ENCODE data around the gene DMD. TPM values are rescaled to one million over a fixed set of nuclear protein-coding genes. Genes with fewer than 3 reads are reported as not detected.

The DMD gene
- polyA plus RNA-seq, 3 donors, result 0.23 TPM; not detected in 2

DNA sequence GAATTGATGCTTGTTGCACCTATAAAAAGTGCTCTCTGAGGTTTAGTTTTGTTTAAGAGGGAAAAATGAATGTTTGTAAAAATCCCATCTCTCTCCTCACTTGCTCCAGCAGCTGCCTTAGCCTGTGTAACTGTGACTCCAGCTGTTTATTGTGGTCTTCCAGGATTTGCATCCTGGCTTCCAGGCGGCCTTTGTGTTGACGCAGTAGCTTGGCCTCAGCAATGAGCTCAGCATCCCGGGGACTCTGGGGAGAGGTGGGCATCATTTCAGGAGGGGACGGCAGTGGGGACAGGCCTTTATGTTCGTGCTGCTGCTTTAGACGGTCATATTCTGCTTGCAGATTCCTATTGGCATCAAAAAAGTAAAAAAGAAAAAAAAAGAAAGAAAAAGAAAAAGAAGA, 2064.2 kb downstream of the DMD start:
- Mint-ChIP-seq H3K27me3 (ENCODE audit: low read depth in 3 of 3) (peaks cover 0 to 5% (median 0%) of the 10 kb centered on the region in 3 donors), H3K27ac (no peak overlapping the region), H3K4me1 (no peaks in the 10 kb centered on the region), H3K36me3 (no peaks in the 10 kb centered on the region), H3K9me3 (peaks cover 0 to 2% (median 0%) of the 10 kb centered on the region in 7 donors), H3K4me3 (no peak overlapping the region)
- no CpG with 5 or more reads among the region's 6 CpGs for WGBS (ENCODE audit: insufficient coverage)
- H3K4me1 ChIP-seq (ENCODE audit: control insufficient read depth in 1 of 2, insufficient read depth in 2 of 2, low read length in 2 of 2), result no peaks in the 10 kb centered on the region
- TF ChIP-seq, protein P1, sequence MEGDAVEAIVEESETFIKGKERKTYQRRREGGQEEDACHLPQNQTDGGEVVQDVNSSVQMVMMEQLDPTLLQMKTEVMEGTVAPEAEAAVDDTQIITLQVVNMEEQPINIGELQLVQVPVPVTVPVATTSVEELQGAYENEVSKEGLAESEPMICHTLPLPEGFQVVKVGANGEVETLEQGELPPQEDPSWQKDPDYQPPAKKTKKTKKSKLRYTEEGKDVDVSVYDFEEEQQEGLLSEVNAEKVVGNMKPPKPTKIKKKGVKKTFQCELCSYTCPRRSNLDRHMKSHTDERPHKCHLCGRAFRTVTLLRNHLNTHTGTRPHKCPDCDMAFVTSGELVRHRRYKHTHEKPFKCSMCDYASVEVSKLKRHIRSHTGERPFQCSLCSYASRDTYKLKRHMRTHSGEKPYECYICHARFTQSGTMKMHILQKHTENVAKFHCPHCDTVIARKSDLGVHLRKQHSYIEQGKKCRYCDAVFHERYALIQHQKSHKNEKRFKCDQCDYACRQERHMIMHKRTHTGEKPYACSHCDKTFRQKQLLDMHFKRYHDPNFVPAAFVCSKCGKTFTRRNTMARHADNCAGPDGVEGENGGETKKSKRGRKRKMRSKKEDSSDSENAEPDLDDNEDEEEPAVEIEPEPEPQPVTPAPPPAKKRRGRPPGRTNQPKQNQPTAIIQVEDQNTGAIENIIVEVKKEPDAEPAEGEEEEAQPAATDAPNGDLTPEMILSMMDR (IDR thresholded peaks at IDR 0.05), result no peak
- H3K9me3 ChIP-seq (replicated peaks in 1 of 2; ENCODE audit: control insufficient read depth in 1 of 2, insufficient read depth in 1 of 2, low read length in 2 of 2), result no peaks in the 10 kb centered on the region
- H2AFZ ChIP-seq (ENCODE audit: insufficient read depth, low read depth, low read length, poor library complexity, severe bottlenecking), result no peak overlapping the region
- DNase-seq, result no peak
- no peaks in the 10 kb centered on the region for H4K20me1 ChIP-seq (ENCODE audit: insufficient read depth, low read length)
- no peaks in the 10 kb centered on the region for H3K36me3 ChIP-seq (replicated peaks in 1 of 2; ENCODE audit: control insufficient read depth in 1 of 2, insufficient read depth in 2 of 2, low read length in 2 of 2)
- intact Hi-C loops (cut with micrococcal nuclease), result no loop called here
- no peak overlapping the region for H3K27ac ChIP-seq (ENCODE audit: low read depth in 1 of 2, low read length in 2 of 2)
- no peak overlapping the region for H3K4me3 ChIP-seq (replicated peaks in 1 of 3; ENCODE audit: low read depth in 2 of 3, low read length in 3 of 3)
- no peak overlapping the region for H3K4me2 ChIP-seq (replicated peaks; ENCODE audit: extremely low read depth, low read length, poor library complexity, severe bottlenecking)
- no peaks in the 10 kb centered on the region for H3K27me3 ChIP-seq (ENCODE audit: control insufficient read depth in 2 of 2, insufficient read depth in 2 of 2, low read length in 2 of 2)
- H3K79me2 ChIP-seq (ENCODE audit: insufficient read depth, low read length), result no peaks in the 10 kb centered on the region
- no peak overlapping the region for H3K9ac ChIP-seq (ENCODE audit: insufficient read depth, low read length, poor library complexity, severe bottlenecking)

DNA sequence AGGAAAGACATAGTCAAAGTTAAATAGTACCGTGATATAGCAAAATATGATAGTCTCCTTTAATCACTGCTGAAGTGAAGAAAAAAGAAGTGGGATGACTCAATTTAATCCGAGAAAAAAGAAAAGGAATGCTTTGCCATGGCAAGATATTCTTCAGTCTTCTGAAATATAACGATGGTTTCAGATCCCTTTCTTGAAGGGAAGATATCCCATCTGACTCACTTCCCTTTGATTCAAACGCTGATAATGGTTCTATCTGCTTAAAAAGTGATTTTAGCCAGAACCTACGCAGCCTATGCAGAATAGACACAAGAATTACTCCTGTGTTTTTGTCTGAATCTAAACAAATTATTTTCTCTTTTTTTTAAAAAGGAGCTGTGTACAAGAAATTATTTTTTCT, 2071.4 kb downstream of the DMD start:
- Mint-ChIP-seq H3K9me3 (peaks cover 2 to 10% (median 3%) of the 10 kb centered on the region in 7 donors), H3K27ac (no peak overlapping the region), H3K27me3 (ENCODE audit: low read depth in 3 of 3) (peaks cover 0 to 4% (median 3%) of the 10 kb centered on the region in 3 donors), H3K36me3 (no peaks in the 10 kb centered on the region), H3K4me3 (no peak overlapping the region), H3K4me1 (peaks cover 31% of the 10 kb centered on the region)
- Histone ChIP-seq H3K36me3 (replicated peaks in 1 of 2; ENCODE audit: control insufficient read depth in 1 of 2, insufficient read depth in 2 of 2, low read length in 2 of 2) (no peaks in the 10 kb centered on the region), H4K20me1 (ENCODE audit: insufficient read depth, low read length) (no peaks in the 10 kb centered on the region), H3K4me3 (replicated peaks in 1 of 3; ENCODE audit: low read depth in 2 of 3, low read length in 3 of 3) (no peak overlapping the region), H3K79me2 (ENCODE audit: insufficient read depth, low read length) (no peaks in the 10 kb centered on the region), H2AFZ (ENCODE audit: insufficient read depth, low read depth, low read length, poor library complexity, severe bottlenecking) (no peak overlapping the region), H3K4me2 (replicated peaks; ENCODE audit: extremely low read depth, low read length, poor library complexity, severe bottlenecking) (no peak overlapping the region), H3K9me3 (replicated peaks in 1 of 2; ENCODE audit: control insufficient read depth in 1 of 2, insufficient read depth in 1 of 2, low read length in 2 of 2) (no peaks in the 10 kb centered on the region), H3K27ac (ENCODE audit: low read depth in 1 of 2, low read length in 2 of 2) (no peak overlapping the region), H3K4me1 (ENCODE audit: control insufficient read depth in 1 of 2, insufficient read depth in 2 of 2, low read length in 2 of 2) (peaks cover 6 to 19% of the 10 kb centered on the region in 2 donors), H3K27me3 (ENCODE audit: control insufficient read depth in 2 of 2, insufficient read depth in 2 of 2, low read length in 2 of 2) (no peaks in the 10 kb centered on the region), H3K9ac (ENCODE audit: insufficient read depth, low read length, poor library complexity, severe bottlenecking) (no peak overlapping the region)
- peak; percentile 1 to 30 (median 3) for DNase-seq
- intact Hi-C loops (cut with micrococcal nuclease), result no loop called here
- TF ChIP-seq, protein P1 (IDR thresholded peaks at IDR 0.05), result no peak
- no CpG with 5 or more reads among the region's 5 CpGs for WGBS (ENCODE audit: insufficient coverage)

Measured in CD14-positive monocyte (primary cell).